Activated T-cell treated with anti-CD3 and anti-CD28 coated beads, Interleukin-2, amount 50 U/mL, for 72 hours (primary cell): Measurements from ENCODE around the gene NRTN. TPM values are rescaled to one million over a fixed set of nuclear protein-coding genes. Genes with fewer than 3 reads are reported as not detected.

ENCODE experiments used
- ATAC-seq, 2 donors: fragments of 150-1000 bp; cut with Tn5 transposase; replicated peaks in 1 of 2; 2 replicates each; pipeline ENCODE4 v1.10.0; 2021; ENCODE audit warnings: moderate library complexity in 2 of 2, mild to moderate bottlenecking in 1 of 2
- DNase-seq, 2 donors: peaks; one replicate each; pipeline ENCODE4 v3.0.0; 2021 to 2022; ENCODE audit warnings: mixed read lengths in 1 of 2
- H3K27ac Mint-ChIP-seq: one replicate; pipeline ENCODE4 v1.8.0; 2022; ENCODE audit warnings: mild to moderate bottlenecking, moderate library complexity, mixed read lengths
- H3K27me3 Mint-ChIP-seq: one replicate; pipeline ENCODE4 v1.8.0; 2022; ENCODE audit warnings: low read depth, mixed read lengths
- H3K36me3 Mint-ChIP-seq, 2 donors: one replicate each; pipeline ENCODE4 v1.8.0; 2022; ENCODE audit warnings: mixed read lengths in 2 of 2, mild to moderate bottlenecking in 1 of 2; ENCODE audit not compliant: insufficient read depth in 2 of 2
- H3K4me1 Mint-ChIP-seq: one replicate; pipeline ENCODE4 v1.8.0; 2022; ENCODE audit warnings: low read depth, mixed read lengths
- H3K4me3 Mint-ChIP-seq, 2 donors: one replicate each; pipeline ENCODE4 v1.8.0; 2022; ENCODE audit warnings: mild to moderate bottlenecking in 2 of 2, mixed read lengths in 2 of 2, moderate library complexity in 2 of 2
- H3K9me3 Mint-ChIP-seq, 2 donors: one replicate each; pipeline ENCODE4 v1.8.0; 2022; ENCODE audit warnings: mixed read lengths in 2 of 2
- total RNA-seq, 2 donors: library from RNA; stranded (reverse); gene quantifications; one replicate each; pipeline ENCODE4 v1.2.3, GENCODE V29; 2022

Gene NRTN
- total RNA-seq, 2 donors from 2014 or later, result 2.7 to 3.7 TPM

DNA sequence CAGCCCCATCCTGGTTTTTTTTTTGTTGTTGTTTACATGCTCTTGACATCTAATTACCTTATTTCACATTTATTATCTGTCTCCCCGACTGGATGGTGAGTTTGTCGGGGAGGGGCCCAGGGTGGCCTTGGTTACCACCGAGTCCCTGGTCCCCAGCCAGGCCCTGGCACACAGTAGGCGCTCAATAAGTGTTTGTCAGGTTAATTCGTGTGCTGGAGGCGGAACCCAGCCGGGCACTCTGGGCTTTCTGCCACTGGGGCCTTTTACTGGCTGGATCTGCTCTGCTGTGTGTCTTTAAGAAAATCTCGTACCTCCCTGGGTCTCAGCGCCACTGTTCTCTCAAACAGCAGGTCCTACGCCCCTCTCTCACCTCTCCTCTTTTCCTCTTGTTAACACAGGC is 4.6 kb downstream of the NRTN start:
- DNase-seq (no peak), ATAC-seq (no peak)
- peak overlapping the region; percentile 8 for H3K27ac Mint-ChIP-seq
- no peaks in the 10 kb centered on the region for H3K36me3 Mint-ChIP-seq
- H3K4me1 Mint-ChIP-seq, result peaks cover under 1% of the 10 kb centered on the region
- H3K4me3 Mint-ChIP-seq, result no peak overlapping the region
- H3K27me3 Mint-ChIP-seq, result peaks cover 8% of the 10 kb centered on the region
- H3K9me3 Mint-ChIP-seq, result no peaks in the 10 kb centered on the region

DNA sequence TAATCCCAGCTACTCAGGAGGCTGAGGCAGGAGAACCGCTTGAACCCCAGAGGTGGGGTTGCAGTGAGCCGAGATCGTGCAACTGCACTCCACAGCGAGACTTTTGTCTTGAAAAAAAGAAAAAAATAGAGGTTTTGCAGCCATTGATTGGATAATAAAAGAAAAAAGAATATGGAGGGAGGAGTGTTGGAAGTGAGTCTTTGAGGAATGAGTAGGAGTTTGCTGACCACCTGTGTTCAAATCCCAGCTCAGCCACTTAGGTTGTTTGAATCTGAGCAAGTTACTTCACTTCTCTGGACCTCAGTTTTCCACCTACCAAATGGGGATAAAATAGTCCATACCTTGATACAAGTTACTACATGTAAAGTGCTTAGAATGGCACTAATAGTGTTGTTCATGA is 6.2 kb downstream of the NRTN start:
- ATAC-seq, result no peak
- H3K9me3 Mint-ChIP-seq, result no peaks in the 10 kb centered on the region
- no peaks in the 10 kb centered on the region for H3K4me1 Mint-ChIP-seq
- H3K27me3 Mint-ChIP-seq, result peaks cover 7% of the 10 kb centered on the region
- no peak overlapping the region for H3K4me3 Mint-ChIP-seq
- H3K36me3 Mint-ChIP-seq, result no peaks in the 10 kb centered on the region
- H3K27ac Mint-ChIP-seq, result no peak overlapping the region
- no peak for DNase-seq

DNA sequence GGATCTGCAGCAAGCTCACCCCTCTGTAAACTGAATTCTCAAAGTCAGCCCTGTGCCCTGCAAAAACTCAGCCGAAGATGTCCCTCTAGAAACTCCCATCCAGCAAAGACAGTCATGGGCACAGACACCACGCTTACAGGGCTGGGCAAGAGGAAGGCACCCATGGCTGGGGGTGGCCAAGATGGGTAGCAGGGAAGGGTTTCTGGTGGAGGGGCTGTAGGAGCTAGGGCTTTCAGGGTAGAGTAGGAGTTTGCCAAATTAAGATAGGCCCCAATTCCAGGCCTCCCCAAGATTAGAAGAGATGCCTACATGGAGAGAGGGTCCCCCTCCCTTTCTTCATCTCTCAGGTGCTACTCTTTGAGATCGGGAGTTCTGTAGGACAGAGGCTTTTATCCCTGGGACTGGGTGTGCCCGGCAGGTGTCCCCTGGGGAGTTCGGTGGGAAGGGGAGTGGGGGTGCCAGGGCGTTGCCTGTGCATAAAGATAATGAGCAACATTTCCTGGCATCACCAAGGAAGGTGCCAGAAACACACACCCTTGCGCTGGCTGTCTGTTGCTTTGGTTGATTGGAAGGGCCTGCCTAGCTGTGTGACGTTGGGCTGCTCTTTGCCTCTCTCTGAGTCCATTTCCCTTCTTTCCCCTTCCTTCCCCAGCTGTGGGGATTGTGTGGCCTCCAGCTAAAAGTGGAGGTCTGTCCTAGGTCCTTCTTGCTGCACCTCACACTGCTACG is 9.4 kb downstream of the NRTN start:
- no peak overlapping the region for H3K4me3 Mint-ChIP-seq
- no peaks in the 10 kb centered on the region for H3K4me1 Mint-ChIP-seq
- ATAC-seq (no peak), DNase-seq (no peak)
- peaks cover 9% of the 10 kb centered on the region for H3K27me3 Mint-ChIP-seq
- H3K9me3 Mint-ChIP-seq, result no peaks in the 10 kb centered on the region
- H3K36me3 Mint-ChIP-seq, result no peaks in the 10 kb centered on the region
- no peak overlapping the region for H3K27ac Mint-ChIP-seq

DNA sequence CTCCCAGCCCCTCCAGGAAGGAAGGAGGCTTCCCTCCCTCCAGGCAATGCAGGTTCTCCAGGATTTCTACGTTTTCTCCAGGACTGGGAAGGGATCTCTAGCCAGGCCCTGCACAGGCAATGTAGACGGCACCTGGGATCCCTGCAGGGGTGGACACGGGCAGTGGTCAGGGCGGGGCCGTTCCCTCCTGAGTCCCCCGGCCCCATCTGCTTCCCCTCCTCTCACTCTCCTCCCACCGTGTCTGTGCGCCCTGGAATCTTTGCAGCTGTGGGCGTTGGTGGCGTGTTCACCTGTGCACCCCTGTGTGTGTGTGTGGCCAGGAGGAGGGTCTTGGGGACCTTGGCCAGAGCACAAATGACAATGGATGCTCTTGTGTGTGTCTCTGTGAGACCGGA is 10.0 kb downstream of the NRTN start:
- no peak for ATAC-seq
- no peak overlapping the region for H3K4me3 Mint-ChIP-seq
- H3K4me1 Mint-ChIP-seq, result no peaks in the 10 kb centered on the region
- H3K27me3 Mint-ChIP-seq, result peaks cover 9% of the 10 kb centered on the region
- no peaks in the 10 kb centered on the region for H3K36me3 Mint-ChIP-seq
- no peak for DNase-seq
- H3K9me3 Mint-ChIP-seq, result no peaks in the 10 kb centered on the region
- H3K27ac Mint-ChIP-seq, result no peak overlapping the region

DNA sequence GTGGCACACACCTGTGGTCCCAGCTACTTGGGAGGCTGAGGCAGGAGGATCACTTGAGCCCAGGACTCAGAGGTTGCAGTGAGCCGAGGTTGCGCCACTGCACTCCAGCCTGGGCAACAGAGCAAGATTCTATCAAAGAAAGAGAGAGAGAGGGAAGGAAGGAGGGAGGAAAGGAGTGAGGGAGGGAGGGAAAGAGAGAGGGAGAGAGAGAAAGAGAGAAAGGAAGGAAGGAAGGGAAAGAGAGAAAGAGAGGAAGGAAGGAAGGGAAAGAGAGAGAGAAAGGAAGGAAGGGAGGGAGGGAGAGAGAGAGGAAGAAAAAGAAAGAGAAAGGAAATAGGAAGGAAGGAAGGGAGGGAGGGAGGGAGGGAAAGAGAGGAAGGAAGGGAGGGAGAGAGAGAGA is 12.4 kb downstream of the NRTN start:
- H3K4me3 Mint-ChIP-seq, result no peak overlapping the region
- H3K4me1 Mint-ChIP-seq, result no peaks in the 10 kb centered on the region
- no peak overlapping the region for H3K27ac Mint-ChIP-seq
- no peak for DNase-seq
- peaks cover 9% of the 10 kb centered on the region for H3K27me3 Mint-ChIP-seq
- H3K36me3 Mint-ChIP-seq, result no peaks in the 10 kb centered on the region
- no peaks in the 10 kb centered on the region for H3K9me3 Mint-ChIP-seq
- no peak for ATAC-seq

DNA sequence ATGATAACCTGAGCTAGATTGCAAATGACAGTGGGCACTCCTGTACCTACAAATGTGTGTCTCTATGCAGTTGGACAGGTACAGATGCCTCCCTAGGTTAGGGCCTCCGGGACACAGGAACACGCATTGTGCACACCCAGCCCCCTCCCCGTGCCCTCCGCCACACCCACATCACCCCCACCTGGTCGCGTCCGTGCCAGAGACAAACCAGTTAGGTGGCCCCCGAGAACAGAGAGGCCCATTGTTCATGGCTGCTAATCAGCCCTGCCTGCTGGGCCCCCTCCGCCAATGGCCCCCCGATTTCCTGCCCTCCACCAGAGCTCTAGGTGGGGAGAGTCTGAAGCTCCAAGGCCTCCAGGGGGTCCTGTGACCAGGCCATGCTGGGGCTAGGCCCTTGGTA is 13.7 kb downstream of the NRTN start:
- Mint-ChIP-seq H3K27ac (no peak overlapping the region), H3K4me1 (no peaks in the 10 kb centered on the region), H3K36me3 (no peaks in the 10 kb centered on the region), H3K27me3 (peaks cover 9% of the 10 kb centered on the region), H3K9me3 (no peaks in the 10 kb centered on the region), H3K4me3 (no peak overlapping the region)
- ATAC-seq, result no peak
- DNase-seq, result no peak

DNA sequence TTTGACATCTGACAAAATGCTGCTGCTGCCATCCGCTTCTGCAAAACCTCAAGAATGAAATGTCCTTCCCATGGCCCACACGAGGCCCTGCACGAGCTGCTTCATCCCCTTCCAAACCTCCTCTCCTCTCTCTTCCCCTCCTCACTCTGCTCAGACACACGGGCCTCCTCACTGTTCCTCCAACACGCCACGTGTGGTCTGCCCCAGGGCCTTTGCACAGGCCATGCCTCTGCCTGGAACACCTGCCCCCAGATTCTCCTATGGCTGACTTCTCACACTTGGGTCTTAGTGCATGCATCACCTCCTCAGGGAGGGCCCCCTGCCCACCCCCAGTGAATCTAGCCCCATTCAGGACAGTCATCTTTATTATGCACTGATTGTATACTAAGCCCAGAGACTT is 15.9 kb downstream of the NRTN start:
- no peaks in the 10 kb centered on the region for H3K36me3 Mint-ChIP-seq
- no peak overlapping the region for H3K27ac Mint-ChIP-seq
- no peak for ATAC-seq
- no peaks in the 10 kb centered on the region for H3K9me3 Mint-ChIP-seq
- no peak overlapping the region for H3K4me3 Mint-ChIP-seq
- DNase-seq, result no peak
- H3K4me1 Mint-ChIP-seq, result no peaks in the 10 kb centered on the region
- H3K27me3 Mint-ChIP-seq, result peaks cover 9% of the 10 kb centered on the region

DNA sequence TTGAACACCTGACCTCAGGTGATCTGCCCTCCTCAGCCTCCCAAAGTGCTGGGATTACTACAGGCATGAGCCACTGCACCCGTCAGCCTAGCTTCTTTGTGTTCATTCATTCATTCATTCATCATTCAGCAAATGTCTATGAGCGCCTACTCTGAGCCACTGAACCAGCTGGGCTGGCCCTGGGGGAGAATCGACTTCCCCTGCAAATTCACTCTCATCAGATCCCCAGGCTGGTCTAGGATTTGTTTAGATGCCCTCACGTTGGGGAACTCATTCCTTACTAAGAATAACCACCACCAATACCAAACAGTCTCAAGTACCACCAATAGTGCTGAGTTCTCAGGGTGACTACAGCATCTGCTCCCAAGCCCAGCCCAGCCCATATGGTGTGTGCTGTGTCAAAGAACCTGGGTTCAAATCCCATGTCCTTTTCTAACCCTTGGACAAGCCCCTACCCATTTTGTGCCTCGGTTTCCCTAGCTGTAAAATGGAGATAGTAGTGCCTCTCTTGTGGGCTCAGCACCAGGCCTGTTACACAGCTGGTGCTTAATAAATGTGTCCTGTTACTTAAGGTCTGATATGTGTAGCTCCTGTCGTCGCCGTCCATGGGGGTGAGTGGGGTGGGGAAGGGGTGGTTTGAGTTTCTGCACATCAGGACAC is 16.8 kb downstream of the NRTN start:
- Mint-ChIP-seq H3K9me3 (no peaks in the 10 kb centered on the region), H3K4me1 (peaks cover 3% of the 10 kb centered on the region), H3K4me3 (no peak overlapping the region), H3K27ac (no peak overlapping the region), H3K36me3 (no peaks in the 10 kb centered on the region), H3K27me3 (peaks cover 6% of the 10 kb centered on the region)
- DNase-seq (no peak), ATAC-seq (no peak)

DNA sequence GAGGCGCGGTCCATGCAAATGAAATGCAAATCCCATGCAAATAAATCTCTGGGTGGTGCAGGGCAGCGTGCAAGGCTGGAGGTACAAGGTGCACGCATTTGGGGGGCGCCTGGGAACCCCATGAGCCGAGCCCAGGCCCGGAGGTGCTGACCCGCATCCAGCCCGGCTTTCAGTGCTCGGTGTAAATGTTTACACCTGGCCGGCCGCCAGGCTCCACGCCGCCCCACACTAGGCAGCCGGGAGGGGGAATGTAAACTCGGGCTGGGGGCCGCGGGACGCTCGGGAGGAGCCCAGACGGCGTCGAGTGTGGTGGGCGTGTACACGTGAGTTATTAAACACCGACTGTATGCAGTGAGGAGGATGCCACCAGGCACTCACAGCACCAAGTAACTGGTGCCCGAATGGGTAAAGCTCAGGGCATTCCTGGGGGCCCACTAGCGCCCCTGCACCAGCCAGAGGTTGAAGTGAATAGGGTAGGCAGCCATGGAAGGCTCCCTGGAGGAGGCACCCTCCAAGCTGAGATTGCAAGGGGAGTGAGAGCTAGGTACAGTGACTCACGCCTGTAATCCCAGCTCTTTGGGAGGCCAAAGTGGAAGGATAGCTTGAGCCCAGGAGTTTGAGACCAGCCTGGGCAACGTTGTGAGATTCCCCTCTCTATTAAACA is 17.4 kb downstream of the NRTN start:
- DNase-seq (no peak), ATAC-seq (no peak)
- Mint-ChIP-seq H3K4me1 (peaks cover 8% of the 10 kb centered on the region), H3K4me3 (no peak overlapping the region), H3K36me3 (no peaks in the 10 kb centered on the region), H3K9me3 (no peaks in the 10 kb centered on the region), H3K27ac (no peak overlapping the region), H3K27me3 (no peaks in the 10 kb centered on the region)

DNA sequence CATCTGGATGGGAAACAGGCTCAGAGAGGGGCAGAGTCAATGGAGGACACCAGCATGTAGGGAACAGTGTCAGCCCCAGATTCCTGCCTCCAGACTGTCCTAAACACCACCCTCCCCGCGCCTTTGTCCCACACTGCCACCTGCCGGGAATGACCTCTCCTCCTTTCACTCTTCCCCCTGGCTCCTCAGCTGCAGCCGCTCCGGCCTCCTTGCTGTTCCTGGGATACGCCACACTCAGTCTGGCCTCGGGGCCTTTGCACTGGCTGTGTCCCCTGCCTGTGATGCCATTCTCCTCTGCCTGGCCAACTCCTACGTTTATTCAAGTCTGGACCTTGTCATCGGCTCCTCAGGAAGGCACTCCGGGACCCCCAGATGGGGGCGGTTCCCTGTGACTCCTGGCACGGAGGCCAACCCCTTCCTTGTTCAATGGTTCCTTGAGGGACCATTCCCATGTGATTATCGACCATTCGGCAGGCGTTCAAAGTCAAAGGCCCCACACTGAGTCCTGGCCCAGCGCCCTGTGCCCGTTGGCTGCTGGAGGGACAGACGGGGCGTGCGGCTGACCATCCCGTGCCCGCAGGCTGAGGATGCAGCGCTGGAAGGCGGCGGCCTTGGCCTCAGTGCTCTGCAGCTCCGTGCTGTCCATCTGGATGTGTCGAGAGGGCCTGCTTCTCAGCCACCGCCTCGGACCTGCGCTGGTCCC is 18.9 kb downstream of the NRTN start:
- H3K9me3 Mint-ChIP-seq, result no peaks in the 10 kb centered on the region
- ATAC-seq (no peak), DNase-seq (no peak)
- H3K36me3 Mint-ChIP-seq, result peaks cover 0 to 2% of the 10 kb centered on the region in 2 donors
- H3K27ac Mint-ChIP-seq, result no peak overlapping the region
- peaks cover 8% of the 10 kb centered on the region for H3K4me1 Mint-ChIP-seq
- no peaks in the 10 kb centered on the region for H3K27me3 Mint-ChIP-seq
- H3K4me3 Mint-ChIP-seq, result no peak overlapping the region

DNA sequence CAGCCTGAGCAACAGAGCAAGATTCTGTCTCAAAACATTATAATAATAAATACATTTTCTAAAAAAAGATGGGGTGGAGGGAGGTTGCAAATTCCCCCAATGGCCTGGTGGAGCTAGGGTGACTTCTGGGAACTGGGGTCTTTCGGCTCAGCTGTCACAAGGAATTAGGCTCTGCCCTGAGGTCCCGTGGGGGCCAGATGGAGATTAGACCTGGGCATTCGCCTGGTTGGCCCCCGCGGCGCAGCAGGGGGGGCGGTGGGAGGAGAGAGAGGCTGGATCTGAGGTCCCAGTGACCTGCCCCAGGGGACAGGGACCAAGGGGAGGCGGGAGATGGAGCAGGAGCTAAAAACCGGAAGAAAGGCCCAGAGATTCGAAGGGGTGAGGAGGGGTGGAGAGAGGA is 19.9 kb downstream of the NRTN start:
- no peaks in the 10 kb centered on the region for H3K27me3 Mint-ChIP-seq
- no peak for ATAC-seq
- no peak overlapping the region for H3K4me3 Mint-ChIP-seq
- H3K36me3 Mint-ChIP-seq, result peaks cover 0 to 2% of the 10 kb centered on the region in 2 donors
- no peak overlapping the region for H3K27ac Mint-ChIP-seq
- H3K4me1 Mint-ChIP-seq, result peaks cover 8% of the 10 kb centered on the region
- no peak for DNase-seq
- no peaks in the 10 kb centered on the region for H3K9me3 Mint-ChIP-seq

DNA sequence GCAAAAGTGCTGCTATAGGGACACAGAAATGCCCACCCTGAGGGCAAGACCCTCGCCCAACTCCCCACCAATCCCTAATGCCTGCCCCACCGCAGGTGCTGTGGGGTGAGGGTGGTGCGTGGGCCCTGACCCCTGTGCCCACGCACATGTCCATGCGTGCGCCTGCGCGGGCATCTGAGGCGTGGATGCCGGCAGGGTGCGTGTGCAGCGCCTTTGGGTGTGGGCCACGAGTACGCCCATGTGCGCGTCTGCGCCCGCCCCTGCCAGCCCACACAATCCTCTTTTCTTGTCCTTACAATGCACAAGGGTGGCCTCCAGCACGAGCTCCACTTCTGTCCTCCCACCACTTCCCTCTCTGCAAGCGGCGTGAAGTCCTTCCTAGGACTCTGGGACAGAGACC is 20.3 kb downstream of the NRTN start:
- peaks cover 1 to 2% of the 10 kb centered on the region in 2 donors for H3K36me3 Mint-ChIP-seq
- H3K27me3 Mint-ChIP-seq, result no peaks in the 10 kb centered on the region
- H3K4me3 Mint-ChIP-seq, result no peak overlapping the region
- H3K27ac Mint-ChIP-seq, result no peak overlapping the region
- ATAC-seq, result no peak
- peaks cover 8% of the 10 kb centered on the region for H3K4me1 Mint-ChIP-seq
- no peak for DNase-seq
- no peaks in the 10 kb centered on the region for H3K9me3 Mint-ChIP-seq
